ENCODE measurements around the gene RAB34.

RAB34 gene

GRCh38 chr17:28746611-28747050 lies 29.0 kb upstream of the RAB34 start:
- peaks cover 27% of the 10 kb centered on the region for H4K20me1 ChIP-seq (ENCODE audit: control insufficient read depth, insufficient read depth, low read depth, low read length)
- TF ChIP-seq EZH2phosphoT487 (IDR thresholded peaks at IDR 0.05; ENCODE audit: borderline replicate concordance, low read length) (no peak), CTCF (IDR thresholded peaks at IDR 0.05; ENCODE audit: low read depth, low read length, poor library complexity, severe bottlenecking) (no peak)
- peak overlapping the region; percentile 97 for H3K4me3 ChIP-seq (ENCODE audit: low read length)
- no peaks in the 10 kb centered on the region for H3K27me3 ChIP-seq (ENCODE audit: control insufficient read depth, low read length)
- H3F3A ChIP-seq (ENCODE audit: control insufficient read depth, insufficient read depth), result peaks cover 29% of the 10 kb centered on the region
- H3K4me2 ChIP-seq (ENCODE audit: low read length), result peak overlapping the region; percentile 99
- H3K36me3 ChIP-seq (ENCODE audit: control insufficient read depth, low read length), result peaks cover 77% of the 10 kb centered on the region
- H3K27ac ChIP-seq (ENCODE audit: low read depth, low read length), result no peak overlapping the region; the same call in 1 of the 2 replicates
- no peaks in the 10 kb centered on the region for H3K9me2 ChIP-seq (replicated peaks; ENCODE audit: control insufficient read depth, low read length)
- no peaks in the 10 kb centered on the region for H3K9me3 ChIP-seq (ENCODE audit: control insufficient read depth, insufficient read depth, low read length)
- H3K79me2 ChIP-seq (ENCODE audit: control insufficient read depth, low read length), result peaks cover 61% of the 10 kb centered on the region
- peaks cover 50% of the 10 kb centered on the region for H3K4me1 ChIP-seq (ENCODE audit: control insufficient read depth, low read length)

- H3K9me2 ChIP-seq (replicated peaks; ENCODE audit: control insufficient read depth, low read length), result no peaks in the 10 kb centered on the region
- no peaks in the 10 kb centered on the region for H3K27me3 ChIP-seq (ENCODE audit: control insufficient read depth, low read length)
- peak overlapping the region; percentile 97 for H3K4me3 ChIP-seq (ENCODE audit: low read length)
- peaks cover 74% of the 10 kb centered on the region for H3K36me3 ChIP-seq (ENCODE audit: control insufficient read depth, low read length)
- peaks cover 27% of the 10 kb centered on the region for H4K20me1 ChIP-seq (ENCODE audit: control insufficient read depth, insufficient read depth, low read depth, low read length)
- H3K27ac ChIP-seq (ENCODE audit: low read depth, low read length), result peak overlapping the region; percentile 90
- H3K4me1 ChIP-seq (ENCODE audit: control insufficient read depth, low read length), result peaks cover 57% of the 10 kb centered on the region
- H3F3A ChIP-seq (ENCODE audit: control insufficient read depth, insufficient read depth), result peaks cover 32% of the 10 kb centered on the region
- TF ChIP-seq CTCF (IDR thresholded peaks at IDR 0.05; ENCODE audit: low read depth, low read length, poor library complexity, severe bottlenecking) (no peak), EZH2phosphoT487 (IDR thresholded peaks at IDR 0.05; ENCODE audit: borderline replicate concordance, low read length) (no peak)
- H3K9me3 ChIP-seq (ENCODE audit: control insufficient read depth, insufficient read depth, low read length), result no peaks in the 10 kb centered on the region
- H3K79me2 ChIP-seq (ENCODE audit: control insufficient read depth, low read length), result peaks cover 60% of the 10 kb centered on the region
- H3K4me2 ChIP-seq (ENCODE audit: low read length), result peak overlapping the region; percentile 99
Observed at GRCh38 chr17:28745786-28746411, 28.2 kb upstream of the RAB34 start.

GRCh38 chr17:28744972-28745785 lies 27.5 kb upstream of the RAB34 start:
- Histone ChIP-seq H4K20me1 (ENCODE audit: control insufficient read depth, insufficient read depth, low read depth, low read length) (peaks cover 20% of the 10 kb centered on the region), H3K36me3 (ENCODE audit: control insufficient read depth, low read length) (peaks cover 74% of the 10 kb centered on the region), H3K4me3 (ENCODE audit: low read length) (peak overlapping the region; percentile 97), H3K27me3 (ENCODE audit: control insufficient read depth, low read length) (no peaks in the 10 kb centered on the region), H3K79me2 (ENCODE audit: control insufficient read depth, low read length) (peaks cover 59% of the 10 kb centered on the region), H3F3A (ENCODE audit: control insufficient read depth, insufficient read depth) (peaks cover 33% of the 10 kb centered on the region), H3K4me1 (ENCODE audit: control insufficient read depth, low read length) (peaks cover 60% of the 10 kb centered on the region), H3K4me2 (ENCODE audit: low read length) (peak overlapping the region; percentile 99), H3K27ac (ENCODE audit: low read depth, low read length) (peak overlapping the region; percentile 90), H3K9me2 (replicated peaks; ENCODE audit: control insufficient read depth, low read length) (no peaks in the 10 kb centered on the region), H3K9me3 (ENCODE audit: control insufficient read depth, insufficient read depth, low read length) (no peaks in the 10 kb centered on the region)
- TF ChIP-seq CTCF (IDR thresholded peaks at IDR 0.05; ENCODE audit: low read depth, low read length, poor library complexity, severe bottlenecking), result no peak
- TF ChIP-seq EZH2phosphoT487 (IDR thresholded peaks at IDR 0.05; ENCODE audit: borderline replicate concordance, low read length), result no peak
